ENCODE measurements around the gene MYMK. TPM values are rescaled to one million over a fixed set of nuclear protein-coding genes. Genes with fewer than 3 reads are reported as not detected.

Gene MYMK
- total and polyA plus RNA-seq, 2 of the 4 experiments (the other 2 are of a cell fraction): not detected

GRCh38 chr9:133543772-133544467 lies 19.2 kb upstream of the MYMK start:
- H2AK5ac ChIP-seq (ENCODE audit: low read depth, low read length): no peak overlapping the region
- H3K36me3 ChIP-seq (ENCODE audit: control insufficient read depth, insufficient read depth, low read length): no peaks in the 10 kb centered on the region
- H3K79me1 ChIP-seq (ENCODE audit: low read depth in 1 of 2, low read length in 2 of 2): no peaks in the 10 kb centered on the region
- no peak overlapping the region for H2BK5ac ChIP-seq (ENCODE audit: low read depth, low read length, poor library complexity, severe bottlenecking)
- no peak overlapping the region for H2AK9ac ChIP-seq (replicated peaks; ENCODE audit: low read depth, low read length, poor library complexity)
- H4K5ac ChIP-seq (ENCODE audit: low read depth, low read length): no peak overlapping the region
- in situ Hi-C loops (cut with MboI; ENCODE audit: low sequenced_read_pairs): no loop called here
- no peak overlapping the region for H2BK15ac ChIP-seq (ENCODE audit: low read depth, low read length)
- H3K14ac ChIP-seq (replicated peaks; ENCODE audit: low read depth, low read length): no peak overlapping the region
- no peak for ATAC-seq (ENCODE audit: low read depth)
- no peak overlapping the region for H2AFZ ChIP-seq (replicated peaks; ENCODE audit: low read length, poor library complexity)
- H3K56ac ChIP-seq (ENCODE audit: extremely low read depth, insufficient read depth, low read length): no peak overlapping the region
- H3K4me2 ChIP-seq (ENCODE audit: low read depth, low read length): no peak overlapping the region
- POLR2A ChIA-PET (ENCODE audit: unreplicated experiment): no interaction called here
- CTCF ChIA-PET: no interaction called here
- no peaks in the 10 kb centered on the region for H4K20me1 ChIP-seq (ENCODE audit: insufficient read depth, low read length)
- no peak overlapping the region for H3K4me3 ChIP-seq (ENCODE audit: insufficient read depth, low read depth, low read length)
- H3K9ac ChIP-seq (ENCODE audit: low read depth, low read length): no peak overlapping the region
- dilution Hi-C loops (cut with HindIII; ENCODE audit: low sequenced_read_pairs, unreplicated experiment): no loop called here
- no peak overlapping the region for H2BK20ac ChIP-seq (ENCODE audit: low read depth, low read length)
- no peaks in the 10 kb centered on the region for H3K4me1 ChIP-seq (ENCODE audit: control insufficient read depth, insufficient read depth, low read length)
- 80% methylated on average over 2 of the region's 16 CpGs; no CpG with 5 or more reads in 1 of the 2 experiments for WGBS, 2 experiments (ENCODE audit: extremely low coverage in 2 of 2, insufficient read length in 1 of 2)
- no peak overlapping the region for H4K91ac ChIP-seq (ENCODE audit: insufficient read depth, low read depth, low read length)
- no TSS peak for BruUV-seq (replicated peaks)
- no peak overlapping the region for H4K8ac ChIP-seq (ENCODE audit: low read depth in 2 of 2, low read length in 2 of 2)
- no peak overlapping the region for H3K27ac ChIP-seq (ENCODE audit: insufficient read depth, low read length)
- peaks cover 52% of the 10 kb centered on the region for H3K27me3 ChIP-seq (ENCODE audit: control insufficient read depth, insufficient read depth, low read length)
- no peak for TF ChIP-seq MAZ (IDR thresholded peaks at IDR 0.05; ENCODE audit: borderline replicate concordance, low read depth, low read length)
- TF ChIP-seq USF2 (IDR thresholded peaks at IDR 0.05; ENCODE audit: low read depth, low read length): no peak
- TF ChIP-seq BHLHE40 (IDR thresholded peaks at IDR 0.05; ENCODE audit: low read depth, low read length): no peak
- TF ChIP-seq MAFK (IDR thresholded peaks at IDR 0.05; ENCODE audit: low read depth, low read length): no peak
- no peak for TF ChIP-seq POLR2A (IDR thresholded peaks at IDR 0.05; ENCODE audit: low read depth, low read length)
- TF ChIP-seq CTCF (conservative IDR thresholded peaks at IDR 0.05; ENCODE audit: low read depth, low read length): no peak
- no peak for TF ChIP-seq FOS (IDR thresholded peaks at IDR 0.05; ENCODE audit: low read depth, low read length)
- no peak for TF ChIP-seq CHD1 (IDR thresholded peaks at IDR 0.05; ENCODE audit: low read depth, low read length)
- TF ChIP-seq ELK1 (IDR thresholded peaks at IDR 0.05; ENCODE audit: borderline replicate concordance, low read depth, low read length): no peak
- TF ChIP-seq RCOR1 (IDR thresholded peaks at IDR 0.05; ENCODE audit: insufficient replicate concordance, low read length): no peak
- no peak for TF ChIP-seq RFX5 (IDR thresholded peaks at IDR 0.05; ENCODE audit: low read depth, low read length)
- no peak for TF ChIP-seq CEBPB (IDR thresholded peaks at IDR 0.05; ENCODE audit: low read depth, low read length)
- TF ChIP-seq NFE2L2 (IDR thresholded peaks at IDR 0.05; ENCODE audit: low read depth, low read length): no peak
- no peak for TF ChIP-seq RAD21 (IDR thresholded peaks at IDR 0.05; ENCODE audit: low read length)
- TF ChIP-seq MXI1 (IDR thresholded peaks at IDR 0.05; ENCODE audit: borderline replicate concordance, low read depth, low read length): no peak
- no peak for TF ChIP-seq SMC3 (IDR thresholded peaks at IDR 0.05; ENCODE audit: low read depth, low read length)
- intact Hi-C loops (cut with micrococcal nuclease): no loop called here
- no peak overlapping the region for H2BK120ac ChIP-seq (ENCODE audit: low read depth, low read length)
- DNase-seq: no peak
- no peaks in the 10 kb centered on the region for H3K9me3 ChIP-seq (ENCODE audit: control insufficient read depth, insufficient read depth, low read length)
- H3K4ac ChIP-seq (ENCODE audit: low read depth, low read length): no peak overlapping the region
- H3K23ac ChIP-seq (ENCODE audit: low read depth, low read length): no peak overlapping the region
- H3K9me1 ChIP-seq (ENCODE audit: insufficient read depth, low read length): no peaks in the 10 kb centered on the region
- no peak overlapping the region for H3K18ac ChIP-seq (ENCODE audit: low read depth, low read length)
